Stimulated activated CD8-positive, alpha-beta memory T cell treated with anti-CD3 and anti-CD28 coated beads, Interleukin-12 subunit alpha, Interleukin-12 subunit beta, amount 100 ng/mL, for 24 hours (primary cell): ENCODE data around the gene CNTN5.
"Not testable (repeated sequence)": the region's sequence is repeated elsewhere in the genome, so short reads cannot be mapped to it uniquely, and the experiment has no call there.

Experiments used
- DNase-seq: peaks from one replicate; pipeline ENCODE4 v3.0.0-alpha.2; 2020; ENCODE audit errors: extremely low read depth

Gene CNTN5

GRCh38 chr11:99739464-99740089 is 718.8 kb downstream of the CNTN5 start:
- no peak for DNase-seq

GRCh38 chr11:99742501-99742900 is 721.8 kb downstream of the CNTN5 start:
- no peak for DNase-seq

- no peak for DNase-seq
These were observed 739.0 kb downstream of the CNTN5 start for GRCh38 chr11:99759787-99760186.

- DNase-seq = no peak
These were observed 746.1 kb downstream of the CNTN5 start for GRCh38 chr11:99766811-99767210.

GRCh38 chr11:99773646-99774045 is 752.9 kb downstream of the CNTN5 start:
- DNase-seq = no peak

- DNase-seq = no peak
These were observed 760.3 kb downstream of the CNTN5 start for GRCh38 chr11:99781074-99781473.

GRCh38 chr11:99791354-99791753 is 770.6 kb downstream of the CNTN5 start:
- DNase-seq = no peak

GRCh38 chr11:99795999-99796398 is 775.2 kb downstream of the CNTN5 start:
- no peak for DNase-seq

- no peak for DNase-seq
These were observed 782.8 kb downstream of the CNTN5 start for GRCh38 chr11:99803501-99803900.

- no peak for DNase-seq
These were observed 791.8 kb downstream of the CNTN5 start for GRCh38 chr11:99812516-99812915.

- no peak for DNase-seq
These were observed 793.3 kb downstream of the CNTN5 start for GRCh38 chr11:99814021-99814420.

GRCh38 chr11:99814738-99815137 is 794.0 kb downstream of the CNTN5 start:
- DNase-seq = no peak

GRCh38 chr11:99818991-99819390 is 798.2 kb downstream of the CNTN5 start:
- no peak for DNase-seq

GRCh38 chr11:99822846-99823565 is 802.3 kb downstream of the CNTN5 start:
- DNase-seq = no peak

GRCh38 chr11:99836739-99837138 is 816.0 kb downstream of the CNTN5 start:
- not testable (repeated sequence) for DNase-seq

- DNase-seq = no peak
These were observed 821.1 kb downstream of the CNTN5 start for GRCh38 chr11:99841885-99842284.

- DNase-seq = no peak
These were observed 845.2 kb downstream of the CNTN5 start for GRCh38 chr11:99865951-99866350.

- no peak for DNase-seq
These were observed 860.9 kb downstream of the CNTN5 start for GRCh38 chr11:99881610-99882009.

- no peak for DNase-seq
These were observed 864.0 kb downstream of the CNTN5 start for GRCh38 chr11:99884750-99885149.

GRCh38 chr11:99887481-99887880 is 866.7 kb downstream of the CNTN5 start:
- no peak for DNase-seq

- DNase-seq = no peak
These were observed 873.1 kb downstream of the CNTN5 start for GRCh38 chr11:99893811-99894210.

- DNase-seq = no peak
These were observed 880.4 kb downstream of the CNTN5 start for GRCh38 chr11:99901175-99901574.

- no peak for DNase-seq
These were observed 890.4 kb downstream of the CNTN5 start for GRCh38 chr11:99911116-99911515.

GRCh38 chr11:99916078-99916477 is 895.3 kb downstream of the CNTN5 start:
- no peak for DNase-seq
